CD4-positive, alpha-beta T cell treated with Interleukin-2 at 100 ng/mL for 4 hours (primary cell): ENCODE data around the gene NPHP4.
"Not testable (repeated sequence)": the region's sequence is repeated elsewhere in the genome, so short reads cannot be mapped to it uniquely, and the experiment has no call there.

ENCODE experiments used
- DNase-seq: peaks from one replicate; pipeline ENCODE4 v3.0.0-alpha.2; 2020; ENCODE audit warnings: low spot score

NPHP4 gene

DNA sequence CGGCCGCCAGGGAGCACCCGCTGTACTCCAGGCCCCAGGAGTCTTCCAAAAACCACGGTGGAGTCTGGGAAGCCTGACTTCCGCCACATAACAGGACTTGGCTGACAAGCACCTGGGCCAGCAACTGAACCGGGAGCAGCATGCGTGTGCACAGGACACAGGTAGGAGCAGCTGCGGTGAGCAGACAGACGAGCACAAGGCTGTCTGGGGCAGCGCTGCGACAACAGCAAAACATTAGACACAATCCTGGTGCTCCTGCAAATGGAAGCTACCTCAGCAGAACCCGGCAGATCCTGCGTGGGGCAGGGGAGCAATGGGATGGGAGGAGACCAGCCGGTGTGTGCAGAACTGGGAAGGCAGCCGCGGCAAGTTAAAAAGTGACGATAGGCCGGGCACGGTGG, 80.4 kb downstream of the NPHP4 start:
- no peak for DNase-seq

DNA sequence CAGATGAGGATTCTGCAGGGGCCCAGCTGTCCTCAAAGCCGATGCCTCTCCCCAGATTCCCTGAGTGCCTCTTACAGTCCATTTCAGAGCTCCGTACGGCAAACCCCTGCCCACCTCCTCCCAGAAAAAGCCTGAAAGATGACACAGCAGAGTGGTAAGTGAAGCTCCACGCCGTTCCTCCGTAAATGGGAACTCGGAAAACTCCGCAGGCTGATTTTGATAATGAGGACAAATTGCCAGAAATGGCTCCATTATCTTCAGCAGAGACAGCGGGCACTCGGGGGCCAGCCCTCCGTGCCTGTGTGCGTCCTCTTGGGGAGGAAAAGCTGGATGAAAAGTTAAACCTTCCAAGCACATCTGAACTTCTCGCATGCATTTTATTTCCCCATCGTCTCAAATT, 81.1 kb downstream of the NPHP4 start:
- no peak for DNase-seq

DNA sequence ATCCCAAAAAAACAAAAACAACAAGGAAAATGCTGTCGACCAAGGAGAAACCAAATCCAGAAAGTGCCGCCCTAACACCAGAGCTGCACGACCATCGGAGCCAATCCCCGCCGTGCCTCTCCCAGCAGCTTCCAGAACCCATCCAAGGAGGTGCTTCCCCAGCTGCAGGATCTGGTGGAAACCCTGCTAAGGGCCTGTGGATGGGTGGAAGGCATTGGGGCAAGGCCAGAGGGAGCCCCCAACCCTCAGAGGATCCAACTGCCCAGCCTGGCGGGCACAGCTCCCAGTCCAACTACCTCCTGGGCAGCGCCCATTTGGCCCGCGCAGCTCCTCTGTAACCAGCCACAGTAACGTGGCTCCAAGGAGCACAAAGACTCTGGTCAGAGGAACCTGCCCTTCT, 81.6 kb downstream of the NPHP4 start:
- no peak for DNase-seq

DNA sequence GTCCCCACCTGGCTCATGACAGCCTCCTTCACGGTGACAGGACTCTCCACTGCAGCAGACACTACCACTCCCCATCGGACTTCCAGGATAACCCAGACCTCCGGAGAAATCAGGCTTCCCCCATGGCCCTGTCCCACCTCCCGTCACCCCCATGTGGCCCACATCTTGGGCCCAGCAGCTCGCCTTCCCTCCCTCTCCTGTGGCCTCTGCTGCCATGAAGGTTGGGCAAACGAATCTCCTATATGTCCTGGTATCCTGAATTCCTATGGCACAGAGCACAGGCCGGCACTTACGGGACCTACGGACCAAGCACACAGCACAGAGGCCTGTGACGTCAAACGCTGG, 82.0 kb downstream of the NPHP4 start:
- DNase-seq, result no peak

DNA sequence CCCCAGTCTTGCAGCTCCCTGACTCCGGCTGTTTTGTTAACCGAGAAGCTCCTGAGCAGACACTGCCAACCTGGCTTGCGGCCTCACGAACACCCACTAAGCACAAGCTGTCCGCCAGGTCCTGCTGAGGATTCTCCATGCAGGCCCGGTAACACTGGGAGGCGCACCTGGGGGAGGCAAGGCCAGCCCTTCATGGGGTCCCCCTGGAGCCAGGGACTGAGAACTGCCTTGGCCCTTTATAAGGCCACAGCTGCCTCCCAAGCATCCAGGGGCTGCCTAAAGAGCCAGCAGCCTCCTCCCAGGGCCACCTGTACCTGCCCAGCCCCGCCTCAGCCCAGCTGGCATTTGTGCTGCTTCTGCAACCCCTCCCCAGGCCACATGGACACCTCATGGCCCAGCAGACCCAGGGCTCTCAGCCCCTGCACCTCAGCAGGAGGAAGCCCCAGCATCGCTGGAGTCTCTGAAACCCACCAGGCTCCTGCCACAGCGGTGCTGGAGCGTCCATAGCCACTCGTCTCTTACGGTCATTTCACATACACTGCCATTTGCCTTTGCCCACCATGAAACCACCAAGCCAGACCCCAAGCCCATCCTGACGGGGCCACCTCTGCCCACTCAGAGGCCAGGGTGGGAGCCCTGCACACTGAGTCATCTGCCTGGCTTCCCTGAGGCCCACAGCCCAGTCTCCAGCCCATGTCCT, 82.5 kb downstream of the NPHP4 start:
- no peak for DNase-seq

DNA sequence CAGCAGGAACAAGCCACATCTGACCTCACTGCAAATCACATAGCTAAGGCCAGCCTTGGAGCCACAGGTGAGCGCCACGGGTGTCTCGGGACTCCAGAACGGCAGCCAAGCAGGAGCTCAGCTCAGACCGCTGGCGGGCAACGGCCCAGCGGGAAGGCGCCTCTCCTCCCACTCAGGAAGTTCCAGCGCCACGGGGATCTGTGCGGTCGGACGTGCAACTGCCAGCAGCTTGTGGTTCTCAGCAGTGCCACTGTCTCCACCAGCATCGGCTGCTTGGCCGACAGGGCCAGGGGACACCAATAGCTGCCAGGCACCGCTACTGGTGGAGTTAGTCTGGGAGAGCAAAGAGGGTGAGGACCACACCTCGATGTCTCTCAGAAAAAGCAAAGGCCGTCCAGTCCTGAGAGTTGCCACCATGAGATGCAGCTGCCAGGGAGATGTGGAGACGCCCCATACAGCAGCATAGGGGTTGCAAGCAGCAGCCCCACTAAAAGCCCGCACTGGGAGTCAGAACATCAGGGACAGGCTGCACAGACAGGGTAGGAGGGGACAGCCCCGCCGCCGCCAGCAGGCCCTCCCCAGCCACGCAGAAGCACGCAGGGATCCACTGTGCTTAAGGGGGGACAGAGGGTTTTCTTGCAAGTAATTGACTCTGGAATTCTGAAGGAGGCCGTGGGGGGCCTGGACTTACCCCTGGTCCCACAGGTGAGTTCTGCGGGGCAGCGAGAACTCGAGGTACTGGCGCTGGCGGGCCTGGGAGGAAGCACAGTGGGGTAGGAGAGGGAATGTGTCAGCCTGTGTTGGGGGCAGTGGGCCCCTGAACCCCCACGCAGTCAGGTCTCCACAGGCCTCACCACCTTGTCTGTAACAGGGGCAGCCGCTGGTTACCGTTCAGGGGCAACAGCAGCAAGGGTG, 83.5 kb downstream of the NPHP4 start:
- DNase-seq, result no peak

DNA sequence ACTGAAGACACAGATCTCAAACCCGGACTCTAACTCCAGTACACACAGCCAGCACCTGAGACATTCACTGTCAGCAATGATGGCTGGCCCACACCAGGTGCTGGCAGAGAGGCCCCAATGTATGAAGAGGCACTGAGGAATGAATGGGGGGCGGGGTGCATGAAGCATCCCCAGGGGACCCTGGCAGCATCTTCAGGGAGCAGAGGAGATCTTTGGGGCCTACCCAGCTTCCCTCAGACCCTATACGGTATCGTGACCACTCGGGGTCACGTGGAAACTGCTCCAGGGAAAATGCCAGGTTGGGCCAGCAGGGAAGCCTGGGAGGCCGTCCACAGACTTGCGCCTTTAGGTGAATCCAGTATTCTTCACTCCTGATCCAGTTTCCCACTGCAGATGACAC, 84.3 kb downstream of the NPHP4 start:
- DNase-seq, result no peak

DNA sequence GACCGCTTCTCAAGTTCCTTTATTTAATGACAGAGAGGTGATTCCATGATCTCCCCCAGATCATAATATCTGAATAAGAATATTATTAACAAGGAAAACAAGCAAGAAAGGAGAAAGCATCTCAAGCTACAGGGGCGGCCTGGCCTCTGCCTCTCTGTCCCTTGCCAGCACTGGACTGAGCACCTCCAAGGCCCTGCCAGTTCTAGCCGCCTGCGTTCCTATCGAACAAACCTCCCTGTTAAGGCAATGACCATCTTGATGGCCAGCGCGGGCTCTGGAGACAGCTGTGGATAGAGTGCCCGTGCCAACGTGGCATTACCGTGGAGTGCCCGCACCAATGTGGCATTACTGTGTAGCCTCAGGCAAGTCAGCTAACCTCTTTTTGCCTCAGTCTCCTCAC, 84.8 kb downstream of the NPHP4 start:
- DNase-seq, result no peak

DNA sequence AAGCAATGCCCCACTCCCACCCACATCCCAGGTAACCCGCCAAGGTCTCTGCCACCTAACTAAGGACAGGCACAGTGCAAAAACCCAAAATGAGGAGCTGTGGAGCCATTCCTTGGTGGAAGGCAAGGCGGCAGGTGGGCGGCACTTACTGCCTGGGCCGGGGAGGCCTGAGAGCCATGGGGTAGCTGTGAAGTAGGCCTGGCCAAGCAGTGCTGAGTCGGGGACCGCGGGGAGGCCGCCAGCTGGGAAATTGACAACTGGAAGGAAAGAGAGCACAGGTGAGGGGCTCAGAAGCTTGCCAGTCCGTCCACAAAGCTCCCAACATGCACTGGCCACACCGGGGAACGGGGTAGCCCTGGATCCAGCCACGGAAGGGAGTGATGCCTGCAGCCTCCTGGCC, 85.3 kb downstream of the NPHP4 start:
- DNase-seq, result no peak

DNA sequence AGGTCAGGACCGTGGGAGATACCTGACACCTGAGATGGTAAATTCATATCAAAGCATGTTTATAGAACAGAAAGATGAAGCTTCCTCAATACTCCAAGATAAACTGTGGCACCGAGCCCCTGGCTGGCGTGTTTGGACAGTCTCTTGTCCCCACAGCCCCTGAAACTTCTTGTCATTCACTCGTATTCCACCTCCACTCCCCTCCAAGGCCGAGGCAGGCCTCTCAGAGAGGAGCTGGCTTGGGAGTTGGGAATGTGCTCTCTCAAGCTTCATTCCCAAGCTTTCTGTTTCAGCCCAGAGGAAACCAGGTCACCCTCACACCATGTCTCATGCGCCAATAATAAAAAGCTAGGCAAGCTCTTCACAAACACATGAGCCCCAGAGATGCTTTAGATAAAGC, 86.1 kb downstream of the NPHP4 start:
- no peak for DNase-seq

DNA sequence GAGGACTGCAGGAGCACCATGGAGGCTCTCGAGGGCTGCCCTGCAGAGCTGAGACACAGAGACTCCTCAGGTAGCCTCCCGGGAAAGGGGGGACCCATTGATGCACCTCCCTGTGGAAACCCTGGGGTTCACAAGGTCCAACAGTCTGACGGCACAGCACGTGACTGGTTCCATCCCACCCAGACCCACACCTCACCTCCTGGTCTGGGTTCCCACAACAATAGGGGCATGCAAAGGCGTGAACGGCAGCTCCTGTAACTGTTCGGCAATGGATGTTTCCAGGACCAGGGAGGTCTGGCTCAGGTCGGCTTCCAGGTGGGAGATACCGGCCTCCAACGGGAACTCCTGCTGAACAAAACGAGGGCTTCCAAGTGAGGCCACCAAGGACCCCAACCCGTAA, 86.8 kb downstream of the NPHP4 start:
- no peak for DNase-seq

DNA sequence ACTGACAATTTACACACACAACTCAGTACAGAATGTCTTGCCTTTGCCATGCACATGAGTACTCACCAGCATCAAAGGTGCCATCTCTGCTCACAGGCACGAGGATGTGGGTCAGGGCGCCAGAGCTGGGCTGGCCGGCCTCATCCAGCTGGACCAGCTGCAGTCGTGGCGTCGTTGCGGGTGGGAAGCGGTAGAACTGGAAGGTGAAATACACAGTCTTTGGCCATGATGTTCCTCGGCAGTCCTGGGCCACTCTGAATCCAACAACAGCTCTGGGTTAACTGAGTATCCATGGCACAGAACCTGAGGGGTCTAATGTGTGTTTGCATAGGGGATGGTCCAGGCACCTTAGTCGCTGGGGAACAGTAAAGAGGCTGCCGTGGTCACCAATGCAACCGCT, 87.7 kb downstream of the NPHP4 start:
- no peak for DNase-seq

DNA sequence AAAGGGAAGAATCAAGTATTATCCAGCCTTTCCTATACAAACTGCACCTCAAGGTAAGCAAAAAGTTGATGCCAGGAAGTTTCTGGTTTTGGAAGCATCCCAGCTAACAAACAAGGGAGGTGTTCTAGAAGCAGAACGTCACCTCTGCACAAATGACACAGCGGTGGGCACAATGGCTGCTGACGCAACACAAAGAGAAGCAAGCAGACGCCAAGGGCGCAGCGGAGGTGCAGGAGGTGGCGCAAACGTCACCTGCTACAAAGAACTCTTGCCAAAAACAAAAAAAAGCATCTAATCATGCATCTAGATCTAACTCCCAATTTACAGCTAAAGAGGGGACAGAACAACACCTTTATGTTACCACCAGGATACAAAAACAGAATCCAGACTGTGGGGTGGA, 88.5 kb downstream of the NPHP4 start:
- no peak for DNase-seq

DNA sequence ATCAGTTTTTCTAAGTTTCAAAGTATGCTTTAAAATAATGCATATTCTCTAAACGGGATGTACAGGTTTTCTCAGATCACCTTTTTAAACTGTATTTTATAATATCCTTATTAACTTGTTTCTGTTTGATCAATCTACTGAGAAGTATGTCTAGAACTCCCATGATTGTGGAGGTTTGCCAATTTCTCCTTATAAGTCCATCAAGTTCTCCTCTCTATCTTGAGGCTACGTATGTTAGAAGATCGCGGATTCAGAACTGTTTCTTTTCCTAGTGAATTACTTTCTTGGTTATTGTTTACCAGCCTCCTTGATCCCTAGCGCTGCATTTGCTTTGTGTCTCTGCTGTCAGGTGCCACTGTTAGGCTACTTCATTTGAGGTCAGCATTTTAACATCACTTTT, 89.2 kb downstream of the NPHP4 start:
- no peak for DNase-seq

DNA sequence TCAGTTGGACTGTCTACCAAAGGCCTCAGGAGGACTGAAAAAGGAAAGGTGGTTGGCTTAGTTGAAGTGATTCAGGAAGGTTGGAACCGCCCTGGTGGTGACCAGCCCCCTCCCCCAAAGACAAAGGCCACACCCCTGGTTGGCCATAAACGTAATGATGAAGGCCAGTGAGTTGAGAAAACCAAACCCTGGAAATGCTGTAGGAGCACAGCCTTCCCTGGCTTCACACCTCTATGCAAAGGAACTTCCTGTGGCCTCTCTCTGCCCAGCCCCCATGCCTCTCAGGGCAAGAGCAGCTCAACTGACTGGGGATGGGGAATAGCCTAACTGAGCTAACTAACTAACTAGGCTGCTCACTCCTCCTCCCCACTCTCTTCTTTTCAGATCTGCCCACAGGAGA, 90.4 kb downstream of the NPHP4 start:
- no peak for DNase-seq

DNA sequence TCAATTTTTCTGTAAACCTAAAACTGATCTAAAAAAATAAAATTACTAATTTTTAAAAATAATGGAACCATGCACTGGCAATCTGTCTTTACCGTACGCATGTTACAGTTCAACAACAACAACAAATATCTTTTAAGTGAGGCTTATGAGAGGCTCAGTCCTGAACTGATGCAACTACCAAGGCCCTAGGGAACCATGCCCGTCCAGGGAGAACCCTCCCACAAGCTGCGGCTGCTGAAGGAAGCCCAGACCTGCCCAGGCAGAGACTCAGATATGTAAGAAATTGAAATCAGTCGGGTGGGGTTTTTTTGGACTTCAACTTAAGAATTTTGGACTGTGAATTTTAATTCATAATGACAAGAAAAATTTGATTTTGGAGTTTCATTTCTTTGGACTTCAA, 91.1 kb downstream of the NPHP4 start:
- no peak for DNase-seq

DNA sequence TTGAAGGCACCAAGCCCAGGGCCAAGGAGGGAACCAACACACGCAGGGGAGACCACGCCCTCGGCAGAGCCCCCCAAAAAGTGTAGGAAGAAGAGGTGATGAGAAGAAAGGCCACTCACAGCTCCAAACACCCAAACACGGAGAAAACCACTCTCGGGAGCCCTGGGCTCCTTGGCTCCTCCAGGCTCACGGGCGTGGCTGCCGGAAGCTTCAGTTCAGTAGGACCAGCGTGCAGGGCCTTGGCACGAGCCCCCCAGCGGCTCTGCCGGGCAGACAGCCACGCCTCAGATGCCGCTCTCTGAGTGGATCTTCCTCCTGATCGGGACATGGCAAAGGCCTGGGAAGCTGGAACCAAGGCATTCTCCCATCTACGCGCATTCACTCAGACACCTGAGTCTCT, 94.0 kb downstream of the NPHP4 start:
- no peak for DNase-seq

DNA sequence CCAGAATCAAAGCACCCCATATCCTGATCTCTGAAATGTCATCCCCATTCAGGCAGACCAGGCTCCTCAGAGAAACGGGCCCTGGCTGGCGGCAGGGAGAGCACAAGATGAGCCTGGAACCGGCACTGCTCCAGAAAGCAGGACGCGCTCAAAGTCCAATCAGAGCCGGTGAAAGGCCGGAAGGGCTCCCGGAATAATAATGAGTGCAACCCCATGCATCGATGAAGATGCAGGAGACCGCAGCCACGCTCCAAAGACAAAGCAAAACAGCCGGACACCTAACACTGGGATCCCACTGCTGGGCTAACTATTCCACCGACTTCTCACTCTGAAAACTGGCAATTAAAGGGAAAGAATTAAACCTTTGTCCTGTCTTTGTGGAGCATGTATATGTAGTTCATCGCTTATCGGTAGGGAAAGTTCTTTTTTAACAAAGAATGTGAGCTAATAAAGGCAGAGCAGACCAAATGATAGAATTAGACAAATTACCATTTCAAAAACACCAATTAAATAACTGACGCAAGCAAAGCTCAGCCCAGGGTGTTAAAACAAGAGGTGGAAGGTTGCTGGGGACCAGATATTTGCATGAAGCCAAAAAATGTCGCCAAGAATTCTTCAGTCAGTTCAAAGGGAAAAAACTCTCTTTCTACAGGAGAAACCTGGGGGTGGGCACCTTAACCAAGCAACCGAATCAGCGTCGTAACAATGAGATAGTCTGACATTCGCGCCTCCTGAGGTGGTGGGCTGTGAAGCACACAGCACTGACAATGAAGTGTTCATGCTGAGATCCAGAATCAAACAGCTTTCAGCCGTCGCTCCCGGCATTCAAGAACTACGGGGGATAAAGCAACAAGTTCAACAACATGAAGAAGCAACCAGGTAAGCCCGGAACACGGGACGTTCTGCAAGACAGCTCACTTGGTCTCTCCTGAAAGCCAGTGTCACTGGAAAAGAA, 95.2 kb downstream of the NPHP4 start:
- DNase-seq, result no peak

DNA sequence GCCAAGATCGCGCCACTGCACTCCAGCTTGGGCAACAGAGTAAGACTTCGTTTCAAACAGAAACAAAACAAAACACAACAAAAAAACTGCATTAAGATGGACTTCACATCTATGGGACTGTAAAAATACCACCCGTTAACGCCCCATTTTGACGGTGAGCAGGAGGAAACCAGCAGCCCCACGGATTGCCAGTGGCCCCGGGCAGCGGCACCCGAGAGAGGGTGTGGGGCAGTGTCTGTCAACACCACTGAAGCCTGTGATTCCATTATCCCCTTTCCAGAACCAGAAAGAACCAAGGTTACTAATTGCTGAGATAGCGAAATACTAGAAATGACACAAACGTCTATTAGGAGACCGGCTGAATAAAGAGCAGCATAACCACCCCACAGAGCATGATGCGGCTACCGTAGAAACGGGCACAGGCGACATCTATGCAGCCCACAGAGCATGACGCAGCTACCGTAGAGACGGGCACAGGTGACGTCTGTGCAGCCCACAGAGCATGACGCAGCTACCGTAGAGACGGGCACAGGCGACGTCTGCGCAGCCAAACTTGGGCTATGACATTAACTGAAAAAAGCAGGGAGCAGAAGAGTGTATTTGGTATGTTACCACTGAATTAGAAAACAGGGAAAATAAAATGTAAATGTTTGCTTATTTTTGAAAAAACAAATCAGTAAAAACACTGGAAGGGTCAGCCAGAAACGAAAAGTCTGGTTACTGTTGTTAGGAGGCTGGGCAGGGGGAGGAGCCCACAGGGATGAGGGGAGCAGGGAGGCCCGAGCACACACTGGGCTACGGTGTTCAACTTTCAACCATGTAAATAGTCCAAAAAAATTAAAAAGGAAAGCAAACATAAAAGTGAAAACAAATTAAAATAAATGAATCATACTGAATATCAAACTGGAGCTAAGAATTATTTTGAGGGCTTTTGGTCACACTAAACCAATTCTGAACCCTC, 96.5 kb downstream of the NPHP4 start:
- no peak for DNase-seq

DNA sequence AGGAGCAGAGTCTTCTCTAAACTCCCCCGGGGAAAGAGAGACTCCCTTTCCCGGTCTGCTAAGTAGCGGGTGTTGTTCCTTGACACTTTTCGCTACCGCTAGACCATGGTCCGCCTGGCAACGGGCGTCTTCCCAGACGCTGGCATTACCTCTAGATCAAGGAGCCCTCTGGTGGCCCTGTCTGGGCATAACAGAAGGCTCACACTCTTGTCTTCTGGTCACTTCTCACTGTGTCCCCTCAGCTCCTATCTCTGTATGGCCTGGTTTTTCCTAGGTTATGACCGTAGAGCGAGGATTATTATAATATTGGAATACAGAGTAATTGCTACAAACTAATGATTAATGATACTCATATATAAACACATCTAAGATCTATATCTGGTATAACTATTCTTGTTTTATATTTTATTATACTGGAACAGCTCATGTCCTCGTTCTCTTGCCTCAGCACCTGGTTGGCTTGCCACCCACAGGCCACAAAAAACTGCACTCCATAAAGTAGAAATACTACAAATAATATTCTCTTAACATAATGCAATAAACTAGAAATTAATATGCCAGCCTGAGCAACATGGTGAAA, 98.4 kb downstream of the NPHP4 start:
- DNase-seq, result not testable (repeated sequence)

DNA sequence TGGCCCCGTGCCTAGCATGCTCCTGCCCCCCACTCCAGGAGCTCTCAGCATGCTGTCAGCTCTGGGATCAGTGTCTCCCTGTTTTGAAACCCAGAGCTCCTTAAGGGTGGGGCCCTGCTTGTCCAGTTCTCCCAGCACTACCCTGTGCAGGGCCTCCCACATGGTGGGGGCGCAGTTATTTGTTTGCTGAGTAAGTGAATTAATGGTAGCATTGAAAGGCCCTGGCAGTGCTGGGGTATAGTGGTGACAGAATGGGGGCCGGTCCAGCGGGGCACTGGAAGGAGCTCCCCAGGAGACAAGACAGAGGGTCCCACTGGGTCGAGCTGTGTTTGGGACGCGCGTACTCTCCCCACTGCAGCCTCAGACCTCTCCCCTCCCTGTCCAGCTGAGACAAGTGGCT, 99.9 kb downstream of the NPHP4 start:
- DNase-seq, result no peak
